Measurements from ENCODE around the gene SLC2A4. TPM values are rescaled to one million over a fixed set of nuclear protein-coding genes. Genes with fewer than 3 reads are reported as not detected.

The SLC2A4 gene
- polyA plus RNA-seq, result 10 to 100 TPM; 10.2 to 41.8 (median 31.4) TPM

DNA sequence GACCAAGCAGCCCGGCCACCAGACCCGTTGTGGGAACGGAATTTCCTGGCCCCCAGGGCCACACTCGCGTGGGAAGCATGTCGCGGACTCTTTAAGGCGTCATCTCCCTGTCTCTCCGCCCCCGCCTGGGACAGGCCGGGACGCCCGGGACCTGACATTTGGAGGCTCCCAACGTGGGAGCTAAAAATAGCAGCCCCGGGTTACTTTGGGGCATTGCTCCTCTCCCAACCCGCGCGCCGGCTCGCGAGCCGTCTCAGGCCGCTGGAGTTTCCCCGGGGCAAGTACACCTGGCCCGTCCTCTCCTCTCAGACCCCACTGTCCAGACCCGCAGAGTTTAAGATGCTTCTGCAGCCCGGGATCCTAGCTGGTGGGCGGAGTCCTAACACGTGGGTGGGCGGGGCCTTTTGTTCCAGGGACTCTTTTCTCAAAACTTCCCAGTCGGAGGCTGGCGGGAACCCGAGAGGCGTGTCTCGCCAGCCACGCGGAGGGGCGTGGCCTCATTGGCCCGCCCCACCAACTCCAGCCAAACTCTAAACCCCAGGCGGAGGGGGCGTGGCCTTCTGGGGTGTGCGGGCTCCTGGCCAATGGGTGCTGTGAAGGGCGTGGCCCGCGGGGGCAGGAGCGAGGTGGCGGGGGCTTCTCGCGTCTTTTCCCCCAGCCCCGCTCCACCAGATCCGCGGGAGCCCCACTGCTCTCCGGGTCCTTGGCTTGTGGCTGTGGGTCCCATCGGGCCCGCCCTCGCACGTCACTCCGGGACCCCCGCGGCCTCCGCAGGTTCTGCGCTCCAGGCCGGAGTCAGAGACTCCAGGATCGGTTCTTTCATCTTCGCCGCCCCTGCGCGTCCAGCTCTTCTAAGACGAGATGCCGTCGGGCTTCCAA is at the start of gene SLC2A4:
Gene SLC2A4, plus strand, starts transcription at position 645 of the 879 bp plus-strand sequence. Its CDS starts 217 bp downstream, at position 862.
- 0 to 1% (median 0%) methylated on average over 67 to 71 of the region's 71 CpGs for WGBS, 3 donors
- H3K27ac ChIP-seq (ENCODE audit: low read depth, low read length), result peak within 1 kb of the TSS; percentile 21

DNA sequence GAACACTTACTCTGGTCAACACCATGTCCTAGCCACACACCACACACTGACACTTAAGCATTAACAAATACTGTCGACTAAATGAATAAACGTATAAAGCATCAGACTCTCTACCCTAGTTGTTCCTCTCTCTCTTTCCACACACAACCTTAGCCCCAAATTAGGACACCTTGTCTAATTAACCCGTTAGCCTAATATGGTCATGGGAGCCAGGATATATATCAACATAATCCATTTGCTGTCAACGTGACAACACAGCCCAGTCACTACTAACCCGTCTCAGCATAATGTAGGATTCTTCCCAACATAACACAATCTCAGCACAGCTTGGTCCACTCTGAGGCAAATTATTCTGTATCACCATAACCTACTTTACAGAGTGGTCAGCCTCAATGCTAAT is 49.4 kb upstream of the SLC2A4 start:
- 79 to 84% (median 80%) methylated on average over 5 of the region's 5 CpGs for WGBS, 3 donors

GRCh38 chr17:7233701-7234082 is 47.8 kb upstream of the SLC2A4 start:
- WGBS, 3 donors, result 1% methylated on average over 9 of the region's 9 CpGs
- H3K27ac ChIP-seq (ENCODE audit: low read depth, low read length), result no peak overlapping the region

More for the DNA sequence above, 49.4 kb upstream of the SLC2A4 start:
- H3K27ac ChIP-seq (ENCODE audit: low read depth, low read length), result no peak overlapping the region

- WGBS, 3 donors, result 0 to 1% (median 1%) methylated on average over 58 to 72 of the region's 72 CpGs
- no peak within 1 kb of the TSS for H3K27ac ChIP-seq (ENCODE audit: low read depth, low read length)
Measured at GRCh38 chr17:7234083-7234951, 47.2 kb upstream of the SLC2A4 start, which contains the start of gene DVL2. DVL2 (minus strand) TSS chr17:7234517; CDS start chr17:7234262, 255 bp downstream.

GRCh38 chr17:7235693-7236665 is 45.5 kb upstream of the SLC2A4 start:
- H3K27ac ChIP-seq (ENCODE audit: low read depth, low read length), result no peak overlapping the region

DNA sequence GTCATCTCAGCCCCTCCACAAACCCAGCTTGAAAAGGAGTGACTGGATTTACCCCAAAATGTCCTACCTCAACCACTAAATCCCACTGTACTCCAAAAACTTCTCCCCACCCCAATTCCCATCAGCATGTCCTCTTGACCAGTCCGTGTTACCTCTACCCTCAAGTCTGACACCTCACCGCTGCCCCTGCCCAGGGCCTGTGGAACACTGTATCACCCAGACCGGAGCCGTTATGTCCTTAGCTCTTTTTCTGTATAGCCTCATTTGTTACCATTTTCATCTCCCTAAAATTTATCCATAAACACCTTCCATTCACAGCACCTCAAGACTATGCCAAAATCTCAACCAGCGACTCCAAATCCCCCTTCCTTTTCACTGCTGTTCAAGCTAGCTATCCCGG is 44.7 kb upstream of the SLC2A4 start:
- no peak overlapping the region for H3K27ac ChIP-seq (ENCODE audit: low read depth, low read length)
- WGBS, 3 donors, result 85 to 91% (median 87%) methylated on average over 6 of the region's 6 CpGs

More at GRCh38 chr17:7235693-7236665, 45.5 kb upstream of the SLC2A4 start:
- WGBS, 3 donors, result 79 to 87% (median 86%) methylated on average over 22 of the region's 22 CpGs

GRCh38 chr17:7237266-7237760 is 44.2 kb upstream of the SLC2A4 start:
- WGBS, 3 donors, result 16 to 26% (median 22%) methylated on average over 6 of the region's 6 CpGs

DNA sequence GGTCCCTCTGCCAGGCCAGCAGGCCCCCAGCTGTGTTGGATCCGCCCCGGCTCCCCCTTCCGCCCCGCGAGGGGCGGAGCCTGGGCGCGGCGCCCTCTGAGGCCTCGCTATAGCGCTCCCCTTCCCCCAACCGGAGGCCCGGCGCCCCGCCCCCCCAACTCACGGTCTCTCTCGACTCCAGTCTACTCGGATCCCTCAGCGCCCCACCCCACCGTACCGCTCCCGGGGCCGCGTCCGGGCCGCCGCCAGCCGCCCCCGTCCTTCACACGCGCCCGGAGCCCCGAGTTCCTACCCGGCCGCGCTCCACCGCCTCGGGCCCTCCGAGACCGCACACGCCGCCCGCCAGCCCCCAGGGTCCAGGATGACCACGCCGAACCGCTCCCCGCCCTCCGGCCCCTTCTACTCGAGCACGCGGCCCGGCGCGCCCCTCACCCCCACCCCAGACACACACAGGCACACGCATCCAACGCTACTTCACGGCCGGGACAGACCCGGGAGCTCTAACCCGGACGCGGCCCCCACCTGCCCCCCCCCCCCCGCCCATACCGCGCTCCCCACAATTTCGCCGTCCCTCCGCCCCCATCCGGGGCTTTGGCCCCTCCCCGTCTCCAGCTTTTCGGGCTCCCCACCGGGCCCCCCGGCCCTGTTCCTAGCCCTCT is 43.6 kb upstream of the SLC2A4 start:
- peak overlapping the region; percentile 32 for H3K27ac ChIP-seq (ENCODE audit: low read depth, low read length)
- WGBS, 3 donors, result 1% methylated on average over 37 to 66 of the region's 73 CpGs

More at GRCh38 chr17:7237266-7237760, 44.2 kb upstream of the SLC2A4 start:
- H3K27ac ChIP-seq (ENCODE audit: low read depth, low read length), result peak overlapping the region; percentile 32

DNA sequence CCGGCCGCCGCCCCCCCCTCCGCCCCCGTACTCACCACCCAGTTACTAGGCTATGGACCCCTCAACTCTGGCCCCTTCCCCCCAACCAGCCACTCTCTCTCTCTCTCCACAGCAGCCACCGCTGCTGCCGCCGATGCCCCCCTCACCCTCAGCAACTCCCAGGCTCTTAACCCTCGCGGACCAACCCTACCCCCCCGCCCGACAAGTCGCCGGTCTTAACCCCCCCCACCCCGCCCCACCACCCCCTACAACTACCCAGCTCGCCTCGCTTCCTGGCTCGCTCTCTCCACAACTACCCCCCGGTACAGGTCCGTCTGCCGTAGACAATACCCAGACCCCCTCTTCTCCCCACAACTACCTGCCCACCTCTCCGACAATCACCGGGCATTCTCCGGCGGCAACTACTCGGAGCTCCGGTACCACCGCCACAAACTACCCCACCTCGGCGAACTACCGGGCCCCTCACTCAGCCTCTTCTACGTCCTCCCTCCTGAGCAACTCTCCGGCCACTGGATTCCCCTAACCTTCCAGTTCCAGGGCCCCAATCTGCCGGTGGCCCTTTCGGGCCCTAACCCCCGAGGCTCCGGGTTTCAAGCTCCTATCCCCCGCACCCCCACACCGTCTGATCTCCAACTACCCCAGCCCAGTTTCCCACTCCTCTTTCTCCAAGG is 43.0 kb upstream of the SLC2A4 start:
- peak overlapping the region; percentile 80 for H3K27ac ChIP-seq (ENCODE audit: low read depth, low read length)
- WGBS, 3 donors, result 0% methylated on average over 20 to 39 of the region's 39 CpGs

DNA sequence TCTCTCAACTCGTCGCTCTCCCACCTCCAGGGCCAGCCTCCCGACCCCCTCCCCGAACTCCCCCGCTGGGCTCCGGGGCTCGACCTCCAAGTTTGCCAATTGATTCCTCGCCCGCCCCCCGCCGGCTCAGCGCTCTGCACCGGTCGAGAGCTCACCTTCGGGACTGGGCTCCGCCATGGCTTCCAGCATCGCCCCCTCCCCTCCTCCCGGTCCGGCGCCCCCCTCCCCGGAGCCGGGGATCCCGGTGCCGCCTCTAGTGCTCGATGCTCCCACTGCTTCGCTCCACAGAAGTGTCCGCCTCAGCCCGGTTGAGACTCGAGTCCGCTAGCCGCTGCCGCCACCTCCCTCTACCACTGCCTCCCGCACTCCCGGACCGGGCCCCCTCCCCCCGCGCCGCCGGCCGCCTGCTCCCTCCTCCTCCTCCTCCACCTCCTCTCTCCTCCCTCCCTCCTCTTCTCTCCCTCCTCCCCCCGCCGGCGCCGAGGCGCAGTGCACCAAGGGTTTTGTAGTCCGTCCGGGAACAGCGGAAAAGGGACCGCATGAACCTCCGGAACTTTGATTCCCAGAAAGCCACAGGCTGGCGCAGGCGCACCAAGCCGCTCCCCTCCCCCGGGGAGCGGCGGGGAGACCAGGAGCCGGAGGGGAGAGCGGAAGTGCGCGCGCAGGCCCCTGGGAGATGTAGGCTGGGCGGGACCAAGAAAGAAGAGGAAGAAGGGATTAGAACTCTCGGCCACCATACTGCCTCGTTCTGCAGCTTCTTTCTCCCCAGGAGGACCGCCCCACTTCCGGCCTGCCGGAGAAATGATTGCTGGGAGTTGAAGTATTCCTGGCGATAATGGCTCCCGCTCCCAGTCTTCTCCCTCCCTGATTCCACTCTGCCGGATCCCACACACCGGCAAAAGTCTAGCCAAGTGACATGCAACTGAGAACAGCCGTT is 42.2 kb upstream of the SLC2A4 start, which contains the start of gene PHF23:
Gene PHF23, minus strand, starts transcription at position 367 of the 937 bp plus-strand sequence. Its CDS starts 178 bp downstream, at position 189.
- 0 to 1% (median 0%) methylated on average over 49 to 72 of the region's 72 CpGs for WGBS, 3 donors
- peak within 1 kb of the TSS; percentile 80 for H3K27ac ChIP-seq (ENCODE audit: low read depth, low read length)

- H3K27ac ChIP-seq (ENCODE audit: low read depth, low read length), result no peak overlapping the region
- WGBS, 3 donors, result 49 to 66% (median 52%) methylated on average over 4 of the region's 4 CpGs
Measured at GRCh38 chr17:7240375-7240774, 41.1 kb upstream of the SLC2A4 start.

GRCh38 chr17:7241090-7241733 is 40.3 kb upstream of the SLC2A4 start:
- 25 to 30% (median 25%) methylated on average over 9 of the region's 9 CpGs for WGBS, 3 donors
- H3K27ac ChIP-seq (ENCODE audit: low read depth, low read length), result no peak overlapping the region

GRCh38 chr17:7241783-7242716 is 39.5 kb upstream of the SLC2A4 start, which contains the start of gene GABARAP:
GABARAP (minus strand) TSS chr17:7242449; CDS start chr17:7242330, 119 bp downstream.
- 0 to 1% (median 0%) methylated on average over 59 to 62 of the region's 62 CpGs for WGBS, 3 donors

More at GRCh38 chr17:7241783-7242716, 39.5 kb upstream of the SLC2A4 start, which contains the start of gene GABARAP:
- H3K27ac ChIP-seq (ENCODE audit: low read depth, low read length), result peak within 1 kb of the TSS; percentile 84
